Right cardiac atrium (tissue), 5 donors: Measurements from ENCODE around the gene SH2B3. TPM values are rescaled to one million over a fixed set of nuclear protein-coding genes. Genes with fewer than 3 reads are reported as not detected.
"Not testable (repeated sequence)": the region's sequence is repeated elsewhere in the genome, so short reads cannot be mapped to it uniquely, and the experiment has no call there.

Source experiments
- ATAC-seq, 2 donors: fragments of 200-7000 bp; cut with Tn5 transposase; one replicate each; pipeline versions ENCODE4 v1.8.0 to v1.9.1; 2020; ENCODE audit warnings: moderate library complexity in 2 of 2, mild to moderate bottlenecking in 1 of 2
- DNase-seq, 3 donors: peaks; one replicate each; pipeline ENCODE4 v3.0.0-alpha.2; 2020
- H3K27ac ChIP-seq: one replicate; pipeline ENCODE4 v1.5.1; 2013; ENCODE audit warnings: mild to moderate bottlenecking, low read length, control low read depth, moderate library complexity
- H3K27me3 ChIP-seq: one replicate; pipeline ENCODE4 v1.6.1; 2013; ENCODE audit not compliant: control insufficient read depth, insufficient read depth
- H3K4me1 ChIP-seq: one replicate; pipeline ENCODE4 v1.6.1; 2013; ENCODE audit warnings: low read length; ENCODE audit not compliant: control insufficient read depth, insufficient read depth
- H3K4me3 ChIP-seq: one replicate; pipeline ENCODE4 v1.5.1; 2013; ENCODE audit warnings: low read length, control low read depth
- H3K9me3 ChIP-seq: one replicate; pipeline ENCODE4 v1.6.1; 2013; ENCODE audit warnings: low read length; ENCODE audit not compliant: control insufficient read depth
- WGBS: extraction: QIAGEN DNeasy Blood & Tissue Kit; methylation state at CpG from one replicate; pipeline ENCODE4 v1.1.7; 2013; 5-methylcytosine and 5-hydroxymethylcytosine counted together
- intact Hi-C, 4 donors: fragments of 100-400 bp; cut with DNase I; formaldehyde crosslinking; loops; one replicate each; pipeline versions ENCODE4 v1.11.0 to v1.14.0; 2022 to 2023
- polyA plus RNA-seq: library from polyadenylated mRNA; stranded (reverse); fragments of 200-250 nt; gene quantifications from one replicate; pipeline ENCODE4 v1.2.3, GENCODE V29; 2013
- total RNA-seq, 4 donors: library from RNA; stranded (reverse); fragmentation: NEBNext Ultra II Directional; extraction: Animal tissue kit (Norgen Biotek cat#: 25700); gene quantifications; one replicate each; pipeline ENCODE4 v1.2.1, GENCODE V29; 2021
- donor health status: healthy with polysubstance abuse.
- donor health status: DM: no; HTN: yes; CAD: no.
- donor health status: DM: no; HTN: no; CAD: no.
- donor health status: DM: no; HTN: yes; CAD: no; lungs with severe emphysema.
- donor health status: DM: yes; HTN: yes; CAD: no.

Gene SH2B3
- total and polyA plus RNA-seq, 5 donors = 10.3 to 31.2 (median 28.9) TPM

DNA sequence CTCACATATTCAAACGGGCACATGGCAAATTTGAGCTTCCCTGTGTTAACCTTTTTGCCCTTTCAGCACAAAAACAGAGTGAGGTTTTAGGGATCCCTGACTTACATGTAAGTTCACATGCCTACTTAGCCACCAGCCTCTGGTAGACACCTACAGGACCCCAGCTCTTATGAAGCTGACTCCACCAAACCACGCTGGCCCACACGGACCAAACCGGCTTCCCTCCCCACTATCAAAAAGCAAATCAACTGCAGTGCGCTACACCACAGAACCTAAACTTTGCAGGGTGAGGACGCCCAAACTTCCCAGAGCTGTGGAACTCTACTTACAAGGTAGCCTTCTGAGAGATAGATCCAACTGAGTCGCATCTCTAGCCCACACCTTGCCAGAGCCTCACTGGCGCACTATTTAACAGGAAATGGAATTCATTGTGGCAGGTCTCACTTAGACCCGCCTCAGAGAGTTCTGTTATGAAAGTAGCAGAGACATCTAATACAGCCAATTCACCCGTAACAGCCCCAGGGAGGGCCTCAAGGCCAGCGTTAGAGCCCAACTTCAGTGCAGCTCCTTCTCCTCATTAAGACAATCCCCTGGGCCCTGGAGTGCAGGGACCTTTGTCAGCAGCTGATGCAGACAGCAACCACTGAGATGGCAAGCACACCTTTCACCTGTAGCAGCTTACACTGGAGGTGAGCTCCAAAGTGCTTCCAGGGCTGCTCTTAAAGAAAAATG lies 49.2 kb downstream of the SH2B3 start:
- Histone ChIP-seq H3K4me1 (peaks cover 2% of the 10 kb centered on the region), H3K9me3 (no peaks in the 10 kb centered on the region), H3K4me3 (no peak overlapping the region), H3K27ac (no peak overlapping the region), H3K27me3 (no peaks in the 10 kb centered on the region)
- DNase-seq = no peak
- ATAC-seq = no peak
- intact Hi-C loops = loop anchor here in 2 of 4 donors (5.0 kb wide), 1 partner anchor 58 kb away; no protein-coding TSS in a partner anchor
- 75% methylated on average over 11 of the region's 11 CpGs for WGBS

DNA sequence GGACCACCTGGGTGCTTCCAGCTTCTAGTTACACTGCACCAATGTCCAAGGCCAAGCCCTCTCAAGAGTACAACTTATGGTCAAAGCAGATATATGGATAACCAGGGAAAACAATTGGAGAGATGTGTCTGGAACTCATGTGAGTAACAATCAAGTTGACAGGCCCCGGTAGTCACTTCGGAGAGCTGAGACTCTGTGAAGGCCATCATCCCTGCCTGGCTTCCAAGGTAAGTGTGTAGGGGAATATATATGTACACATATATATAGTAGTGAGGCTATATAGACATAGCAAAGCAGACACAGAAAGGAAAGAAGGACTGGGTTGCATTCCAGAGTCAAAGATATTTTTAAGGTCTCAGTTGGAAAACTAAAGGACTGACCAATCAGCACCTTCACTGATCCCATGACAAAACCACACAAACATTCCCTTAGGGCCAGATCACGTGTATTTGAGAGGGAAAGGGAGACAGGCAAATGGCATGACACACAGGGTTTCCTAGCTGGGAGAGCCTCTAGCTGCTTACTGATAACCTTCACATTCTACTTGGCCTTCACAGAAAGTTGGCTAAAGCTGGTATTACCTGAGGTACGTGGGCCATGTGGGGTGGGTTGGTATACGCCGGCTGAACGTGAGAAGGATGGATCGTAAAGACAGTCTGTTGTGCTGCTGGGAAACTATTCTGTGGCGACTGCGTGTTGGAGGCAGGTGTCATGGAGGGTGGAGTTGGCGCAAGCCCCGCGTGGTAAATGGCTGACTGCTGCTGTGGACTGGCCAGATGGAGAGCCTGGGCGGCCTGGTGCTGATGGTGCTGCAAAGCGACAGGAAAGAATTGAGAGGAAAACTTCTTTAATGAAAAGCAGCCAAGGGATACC lies 50.0 kb downstream of the SH2B3 start:
- no peaks in the 10 kb centered on the region for H3K9me3 ChIP-seq
- DNase-seq (no peak), ATAC-seq (no peak)
- H3K4me1 ChIP-seq = peaks cover 1% of the 10 kb centered on the region
- intact Hi-C loops = no loop called here
- no peak overlapping the region for H3K4me3 ChIP-seq
- H3K27me3 ChIP-seq = no peaks in the 10 kb centered on the region
- no peak overlapping the region for H3K27ac ChIP-seq
- WGBS = 88% methylated on average over 15 of the region's 15 CpGs

DNA sequence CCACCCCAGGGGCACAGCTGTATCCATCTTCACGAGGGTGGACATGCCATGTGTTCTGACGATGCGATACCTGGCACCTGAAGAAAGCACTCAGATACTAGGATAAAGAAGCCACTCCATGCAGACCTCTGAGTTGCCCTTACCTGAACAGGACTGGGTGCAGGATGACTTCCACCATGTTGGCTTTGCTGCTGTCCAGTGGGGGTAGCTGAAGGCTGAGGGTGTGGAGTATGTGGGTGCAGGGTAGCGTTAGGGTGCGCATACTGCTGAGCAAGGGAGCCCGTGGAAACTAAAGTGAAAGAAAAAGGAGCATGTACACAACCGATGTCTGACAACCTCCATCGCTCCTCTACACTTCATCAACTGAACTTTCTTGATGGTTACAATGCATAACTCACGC lies 51.3 kb downstream of the SH2B3 start:
- intact Hi-C loops = no loop called here
- H3K27ac ChIP-seq = no peak overlapping the region
- ATAC-seq (no peak), DNase-seq (no peak)
- WGBS = 94% methylated on average over 9 of the region's 9 CpGs
- H3K27me3 ChIP-seq = no peaks in the 10 kb centered on the region
- no peaks in the 10 kb centered on the region for H3K9me3 ChIP-seq
- no peaks in the 10 kb centered on the region for H3K4me1 ChIP-seq
- H3K4me3 ChIP-seq = no peak overlapping the region

GRCh38 chr12:111457577-111457976 lies 51.9 kb downstream of the SH2B3 start:
- Histone ChIP-seq H3K27me3 (no peaks in the 10 kb centered on the region), H3K4me1 (no peaks in the 10 kb centered on the region), H3K4me3 (no peak overlapping the region), H3K27ac (no peak overlapping the region), H3K9me3 (no peaks in the 10 kb centered on the region)
- WGBS = 95% methylated on average over 3 of the region's 3 CpGs
- intact Hi-C loops = no loop called here
- ATAC-seq (no peak), DNase-seq (no peak)

DNA sequence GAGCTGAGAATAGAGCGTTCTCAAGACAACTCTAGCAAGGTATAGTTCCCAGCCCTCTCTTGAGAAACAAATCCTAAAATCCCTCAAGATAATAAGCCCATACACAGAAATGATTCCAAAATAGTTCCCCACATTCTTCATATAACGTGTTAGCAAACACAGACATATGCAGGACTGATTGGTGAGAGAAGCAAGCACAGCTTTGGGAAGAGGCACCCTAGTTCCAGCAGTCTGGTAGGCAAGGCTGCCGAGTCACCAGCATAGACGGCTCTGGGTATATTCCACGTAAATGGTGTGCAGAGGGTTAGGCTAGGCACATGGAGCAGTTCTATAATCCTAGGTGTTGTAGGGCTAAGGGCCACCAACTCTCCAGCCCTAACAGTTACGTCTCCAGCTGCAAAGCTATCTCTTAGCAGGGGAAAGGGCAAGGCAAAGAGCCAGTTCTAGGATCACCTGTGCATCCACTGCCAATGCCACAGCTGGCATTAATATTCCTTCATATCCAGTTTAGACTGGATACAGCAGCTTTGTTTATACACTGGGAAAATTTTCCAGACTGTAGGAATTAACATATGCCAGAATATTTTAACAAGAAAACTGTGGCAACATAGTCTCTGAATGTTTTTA lies 52.9 kb downstream of the SH2B3 start:
- WGBS = 91% methylated on average over 6 of the region's 6 CpGs

DNA sequence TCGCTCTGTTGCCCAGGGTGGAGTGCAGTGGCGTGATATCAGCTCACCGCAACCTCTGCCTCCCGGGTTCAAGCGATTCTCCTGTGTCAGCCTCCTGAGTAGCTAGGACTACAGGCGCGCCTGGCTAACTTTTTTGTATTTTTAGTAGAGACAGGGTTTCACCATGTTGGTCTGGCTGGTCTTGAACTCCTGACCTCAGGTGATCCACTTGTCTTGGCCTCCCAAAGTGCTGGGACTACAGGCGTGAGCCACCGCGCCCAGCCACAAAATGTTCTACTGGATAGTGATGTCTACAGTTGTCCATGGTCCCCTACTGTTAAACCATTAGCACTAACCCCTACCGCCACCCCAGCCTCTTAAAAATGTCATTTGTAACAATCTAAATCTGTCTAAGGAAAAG lies 54.4 kb downstream of the SH2B3 start:
- ATAC-seq = not testable (repeated sequence)
- 99% methylated on average over 11 of the region's 11 CpGs for WGBS

More for the DNA sequence above, 52.9 kb downstream of the SH2B3 start:
- H3K4me1 ChIP-seq = no peaks in the 10 kb centered on the region
- H3K27me3 ChIP-seq = no peaks in the 10 kb centered on the region
- H3K9me3 ChIP-seq = no peaks in the 10 kb centered on the region
- ATAC-seq = no peak
- no peak overlapping the region for H3K27ac ChIP-seq
- intact Hi-C loops = no loop called here
- no peak overlapping the region for H3K4me3 ChIP-seq
- DNase-seq = no peak

DNA sequence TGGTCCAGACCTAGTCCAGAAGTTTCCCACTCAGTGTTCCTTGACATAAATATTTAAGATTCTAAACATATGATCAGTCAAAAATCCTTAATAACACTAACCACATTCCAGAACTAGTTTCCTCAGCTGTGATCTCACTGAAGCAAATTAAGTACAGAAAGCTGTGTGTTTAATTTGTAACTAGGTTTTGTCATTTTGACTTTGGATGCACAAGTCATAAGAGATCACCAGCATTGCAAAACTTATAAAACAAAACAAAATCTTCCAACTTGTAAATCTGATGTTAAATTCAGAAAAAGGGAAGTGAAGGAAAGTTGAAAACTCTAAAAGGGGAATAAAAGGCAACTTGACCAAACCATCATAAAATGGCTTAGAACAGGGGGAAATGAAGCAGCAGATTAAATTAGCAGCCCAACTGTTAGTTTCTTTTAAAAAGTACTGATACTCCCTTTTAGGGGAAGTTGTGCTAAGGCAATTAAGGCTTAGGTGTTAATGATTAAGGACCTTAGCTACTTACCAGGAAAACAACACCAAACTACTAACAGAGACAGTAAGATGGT lies 56.6 kb downstream of the SH2B3 start:
- DNase-seq (no peak), ATAC-seq (no peak)
- no peak overlapping the region for H3K27ac ChIP-seq
- no peaks in the 10 kb centered on the region for H3K9me3 ChIP-seq
- no peak overlapping the region for H3K4me3 ChIP-seq
- intact Hi-C loops = no loop called here
- H3K4me1 ChIP-seq = no peaks in the 10 kb centered on the region
- no peaks in the 10 kb centered on the region for H3K27me3 ChIP-seq

More for the DNA sequence above, 54.4 kb downstream of the SH2B3 start:
- H3K27me3 ChIP-seq, H3K27ac ChIP-seq, H3K4me1 ChIP-seq, DNase-seq, H3K4me3 ChIP-seq, H3K9me3 ChIP-seq, intact Hi-C loops: not testable (repeated sequence)

DNA sequence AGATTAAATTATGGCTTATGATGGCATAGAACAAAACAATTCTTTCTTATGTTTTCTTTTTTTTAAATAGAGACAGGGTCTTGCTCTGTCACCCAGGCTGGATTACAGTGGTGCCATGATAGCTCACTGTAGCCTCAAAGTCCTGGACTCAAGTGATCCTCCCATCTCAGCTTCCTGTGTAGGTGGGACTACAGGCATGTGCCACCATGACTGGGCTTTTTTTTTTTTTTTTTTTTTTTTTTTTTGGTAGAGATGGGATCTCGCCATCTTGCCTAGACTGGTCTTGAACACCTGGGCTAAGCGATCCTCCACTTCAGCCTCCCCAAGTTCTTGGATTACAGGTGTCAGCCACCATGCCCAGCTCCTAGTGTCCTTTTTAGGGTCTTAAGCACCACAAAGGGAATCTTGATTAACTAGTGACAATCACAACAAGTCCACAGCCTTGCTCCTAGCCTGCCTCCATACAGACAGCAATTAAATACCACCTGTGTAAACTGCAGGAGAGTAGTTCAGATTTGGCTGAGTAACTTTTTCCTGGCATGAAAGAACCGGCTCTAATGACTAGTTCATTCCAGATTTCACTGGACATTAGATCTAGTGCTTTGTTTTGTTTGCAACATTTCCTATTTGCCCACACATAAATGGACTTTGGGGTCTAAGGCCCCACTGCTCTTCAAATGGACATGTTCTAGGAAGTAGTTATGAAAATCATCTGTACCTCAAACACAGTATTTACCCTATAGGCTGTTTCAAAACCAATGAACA lies 61.6 kb downstream of the SH2B3 start:
- H3K4me1 ChIP-seq = no peaks in the 10 kb centered on the region
- ATAC-seq (peak in 1 of 2 donors; percentile 28), DNase-seq (no peak)
- intact Hi-C loops = no loop called here
- H3K4me3 ChIP-seq = no peak overlapping the region
- 92% methylated on average over 3 of the region's 3 CpGs for WGBS
- no peak overlapping the region for H3K27ac ChIP-seq
- no peaks in the 10 kb centered on the region for H3K27me3 ChIP-seq
- H3K9me3 ChIP-seq = no peaks in the 10 kb centered on the region

GRCh38 chr12:111467857-111468241 lies 62.1 kb downstream of the SH2B3 start:
- no peak overlapping the region for H3K4me3 ChIP-seq
- H3K4me1 ChIP-seq = no peaks in the 10 kb centered on the region
- no peaks in the 10 kb centered on the region for H3K27me3 ChIP-seq
- H3K9me3 ChIP-seq = no peaks in the 10 kb centered on the region
- no peak for ATAC-seq
- 80% methylated on average over 4 of the region's 4 CpGs for WGBS
- intact Hi-C loops = no loop called here
- DNase-seq = no peak
- H3K27ac ChIP-seq = no peak overlapping the region

GRCh38 chr12:111469401-111469800 lies 63.7 kb downstream of the SH2B3 start:
- no peaks in the 10 kb centered on the region for H3K4me1 ChIP-seq
- H3K9me3 ChIP-seq = no peaks in the 10 kb centered on the region
- intact Hi-C loops = no loop called here
- H3K27me3 ChIP-seq = no peaks in the 10 kb centered on the region
- ATAC-seq = no peak
- no peak overlapping the region for H3K4me3 ChIP-seq
- no peak overlapping the region for H3K27ac ChIP-seq
- DNase-seq = no peak
- 83% methylated on average over 2 of the region's 2 CpGs for WGBS
